ENCODE data around the gene TECTA. TPM values are rescaled to one million over a fixed set of nuclear protein-coding genes. Genes with fewer than 3 reads are reported as not detected.

TECTA gene
- polyA plus RNA-seq, 1 donor (not counting 4 experiments of a cell fraction or from before 2014, with no cell fraction given): 0.17 TPM

DNA sequence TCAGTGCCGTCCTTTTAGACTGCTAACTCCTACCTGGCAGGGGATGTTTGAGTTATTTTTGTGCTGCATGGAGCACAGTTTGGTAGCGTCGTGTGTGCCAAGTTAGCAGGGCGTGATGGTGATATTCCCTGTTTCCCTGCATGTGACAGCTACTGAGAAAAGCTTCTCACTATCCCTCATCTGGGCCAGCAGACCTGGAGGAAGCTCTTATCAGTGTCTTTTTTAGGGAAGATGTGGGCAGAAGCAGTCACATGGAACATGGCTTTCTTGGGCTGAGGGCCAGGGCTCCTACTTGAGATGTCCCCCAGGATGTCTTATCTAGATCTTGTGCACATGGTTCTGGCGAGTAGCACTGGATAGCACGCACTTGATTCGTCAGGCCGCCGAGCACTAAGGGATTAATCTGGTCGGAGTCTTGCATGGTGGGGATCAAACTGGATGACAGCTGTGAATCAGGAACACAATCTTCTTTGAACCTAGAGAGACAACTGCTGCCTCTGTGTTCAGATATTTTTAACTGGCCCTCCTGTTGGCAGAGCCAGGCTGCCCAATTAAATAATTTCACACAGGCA is 33.8 kb downstream of the TECTA start:
- DNase-seq (ENCODE audit: low read depth, low spot score) (no peak), FAIRE-seq (no peak)
- Histone ChIP-seq H3K9ac (ENCODE audit: control insufficient read depth, extremely low read depth, insufficient read depth, low read length) (no peak overlapping the region), H3K27me3 (ENCODE audit: control insufficient read depth, extremely low read depth, insufficient read depth, low read length) (no peaks in the 10 kb centered on the region), H3K4me2 (ENCODE audit: control insufficient read depth, extremely low read depth, insufficient read depth, low read depth, low read length) (no peak overlapping the region), H3K4me1 (ENCODE audit: control insufficient read depth, extremely low read depth, insufficient read depth, low read length) (no peaks in the 10 kb centered on the region), H3K27ac (ENCODE audit: control insufficient read depth, insufficient read depth, low read length) (no peak overlapping the region), H2AFZ (ENCODE audit: control insufficient read depth, low read length) (no peak overlapping the region), H4K20me1 (ENCODE audit: control insufficient read depth, extremely low read depth, insufficient read depth, low read length) (no peaks in the 10 kb centered on the region), H3K9me1 (ENCODE audit: control insufficient read depth, extremely low read depth, insufficient read depth, low read length) (no peaks in the 10 kb centered on the region), H3K79me2 (ENCODE audit: control insufficient read depth, insufficient read depth, low read length) (no peaks in the 10 kb centered on the region), H3K4me3 (ENCODE audit: control insufficient read depth in 2 of 3, extremely low read depth in 1 of 3, insufficient read depth in 2 of 3, low read depth in 1 of 3, low read length in 3 of 3) (no peak overlapping the region), H3K9me3 (ENCODE audit: control insufficient read depth, low read depth, low read length) (no peaks in the 10 kb centered on the region), H3K36me3 (ENCODE audit: control insufficient read depth in 2 of 2, extremely low read depth in 1 of 2, insufficient read depth in 2 of 2, low read length in 2 of 2) (no peaks in the 10 kb centered on the region)
- dilution Hi-C loops (cut with MboI; ENCODE audit: extremely low pct_ligation_motif_present, low sequenced_read_pairs): no loop called here
- TF ChIP-seq, protein P1, sequence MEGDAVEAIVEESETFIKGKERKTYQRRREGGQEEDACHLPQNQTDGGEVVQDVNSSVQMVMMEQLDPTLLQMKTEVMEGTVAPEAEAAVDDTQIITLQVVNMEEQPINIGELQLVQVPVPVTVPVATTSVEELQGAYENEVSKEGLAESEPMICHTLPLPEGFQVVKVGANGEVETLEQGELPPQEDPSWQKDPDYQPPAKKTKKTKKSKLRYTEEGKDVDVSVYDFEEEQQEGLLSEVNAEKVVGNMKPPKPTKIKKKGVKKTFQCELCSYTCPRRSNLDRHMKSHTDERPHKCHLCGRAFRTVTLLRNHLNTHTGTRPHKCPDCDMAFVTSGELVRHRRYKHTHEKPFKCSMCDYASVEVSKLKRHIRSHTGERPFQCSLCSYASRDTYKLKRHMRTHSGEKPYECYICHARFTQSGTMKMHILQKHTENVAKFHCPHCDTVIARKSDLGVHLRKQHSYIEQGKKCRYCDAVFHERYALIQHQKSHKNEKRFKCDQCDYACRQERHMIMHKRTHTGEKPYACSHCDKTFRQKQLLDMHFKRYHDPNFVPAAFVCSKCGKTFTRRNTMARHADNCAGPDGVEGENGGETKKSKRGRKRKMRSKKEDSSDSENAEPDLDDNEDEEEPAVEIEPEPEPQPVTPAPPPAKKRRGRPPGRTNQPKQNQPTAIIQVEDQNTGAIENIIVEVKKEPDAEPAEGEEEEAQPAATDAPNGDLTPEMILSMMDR (optimal IDR thresholded peaks at IDR 0.05 in 1 of 3, IDR thresholded peaks at IDR 0.05 in 1 of 3, conservative IDR thresholded peaks at IDR 0.05 in 1 of 3; ENCODE audit: extremely low read depth in 1 of 3, insufficient read depth in 2 of 3, low read length in 3 of 3): no peak
- no peak for TF ChIP-seq EZH2 (IDR thresholded peaks at IDR 0.05; ENCODE audit: low read length)

DNA sequence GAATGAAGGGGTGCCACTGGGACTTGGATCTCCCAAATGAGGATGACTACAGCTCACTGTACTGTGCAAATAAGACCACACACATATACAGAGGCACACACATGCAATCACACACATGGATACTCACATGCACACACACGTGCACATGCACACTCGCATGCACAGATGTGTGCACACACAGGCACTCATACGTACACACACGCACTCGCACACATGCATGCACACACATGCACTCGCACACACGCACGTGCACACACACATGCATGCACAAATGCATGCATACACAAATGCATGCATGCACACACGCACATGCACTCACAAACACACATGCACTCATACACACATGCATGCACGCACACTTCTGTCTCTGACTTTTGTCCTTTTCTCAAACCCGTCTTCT is 36.0 kb downstream of the TECTA start:
- no peaks in the 10 kb centered on the region for H3K9me1 ChIP-seq (ENCODE audit: control insufficient read depth, extremely low read depth, insufficient read depth, low read length)
- H3K79me2 ChIP-seq (ENCODE audit: control insufficient read depth, insufficient read depth, low read length): no peaks in the 10 kb centered on the region
- no peaks in the 10 kb centered on the region for H3K9me3 ChIP-seq (ENCODE audit: control insufficient read depth, low read depth, low read length)
- H3K27ac ChIP-seq (ENCODE audit: control insufficient read depth, insufficient read depth, low read length): no peak overlapping the region
- no peaks in the 10 kb centered on the region for H3K27me3 ChIP-seq (ENCODE audit: control insufficient read depth, extremely low read depth, insufficient read depth, low read length)
- H2AFZ ChIP-seq (ENCODE audit: control insufficient read depth, low read length): no peak overlapping the region
- H3K4me1 ChIP-seq (ENCODE audit: control insufficient read depth, extremely low read depth, insufficient read depth, low read length): no peaks in the 10 kb centered on the region
- H3K4me2 ChIP-seq (ENCODE audit: control insufficient read depth, extremely low read depth, insufficient read depth, low read depth, low read length): no peak overlapping the region
- dilution Hi-C loops (cut with MboI; ENCODE audit: extremely low pct_ligation_motif_present, low sequenced_read_pairs): no loop called here
- DNase-seq (ENCODE audit: low read depth, low spot score) (no peak), FAIRE-seq (no peak)
- H4K20me1 ChIP-seq (ENCODE audit: control insufficient read depth, extremely low read depth, insufficient read depth, low read length): no peaks in the 10 kb centered on the region
- no peaks in the 10 kb centered on the region for H3K36me3 ChIP-seq (ENCODE audit: control insufficient read depth in 2 of 2, extremely low read depth in 1 of 2, insufficient read depth in 2 of 2, low read length in 2 of 2)
- H3K4me3 ChIP-seq (ENCODE audit: control insufficient read depth in 2 of 3, extremely low read depth in 1 of 3, insufficient read depth in 2 of 3, low read depth in 1 of 3, low read length in 3 of 3): no peak overlapping the region
- TF ChIP-seq, protein P1 (optimal IDR thresholded peaks at IDR 0.05 in 1 of 3, IDR thresholded peaks at IDR 0.05 in 1 of 3, conservative IDR thresholded peaks at IDR 0.05 in 1 of 3; ENCODE audit: extremely low read depth in 1 of 3, insufficient read depth in 2 of 3, low read length in 3 of 3): no peak
- H3K9ac ChIP-seq (ENCODE audit: control insufficient read depth, extremely low read depth, insufficient read depth, low read length): no peak overlapping the region
